ENCODE measurements around the gene ACSF2.
A peak's percentile ranks its signal among the peaks of the same experiment; 100 is the strongest.

The ACSF2 gene

GRCh38 chr17:50495217-50495823 is 69.3 kb downstream of the ACSF2 start:
- H3K4me3 ChIP-seq (ENCODE audit: control insufficient read depth in 1 of 7, extremely low read depth in 1 of 7, insufficient read depth in 4 of 7, low read depth in 2 of 7, low read length in 6 of 7) = no peak overlapping the region
- no peaks in the 10 kb centered on the region for H3K27me3 ChIP-seq (replicated peaks in 2 of 5; ENCODE audit: control insufficient read depth in 4 of 5, insufficient read depth in 5 of 5, low read length in 4 of 5)
- POLR2A ChIA-PET = no interaction called here
- no peak for DNase-seq
- H3K27ac ChIP-seq (ENCODE audit: insufficient read depth in 1 of 2, low read depth in 1 of 2, low read length in 2 of 2, poor library complexity in 1 of 2, severe bottlenecking in 2 of 2) = no peak overlapping the region
- WGBS (ENCODE audit: insufficient coverage) = 100% methylated on average over 4 of the region's 8 CpGs
- no peaks in the 10 kb centered on the region for H3K9me3 ChIP-seq (ENCODE audit: control extremely low read depth in 1 of 5, control insufficient read depth in 4 of 5, insufficient read depth in 2 of 5, low read depth in 1 of 5, low read length in 4 of 5)
- H3K4me1 ChIP-seq (ENCODE audit: control extremely low read depth in 1 of 4, control insufficient read depth in 4 of 4, insufficient read depth in 4 of 4, low read length in 3 of 4) = no peaks in the 10 kb centered on the region
- CTCF ChIA-PET = no interaction called here
- no peaks in the 10 kb centered on the region for H3K36me3 ChIP-seq (ENCODE audit: control insufficient read depth in 4 of 4, insufficient read depth in 4 of 4, low read length in 3 of 4)

- no peaks in the 10 kb centered on the region for H3K27me3 ChIP-seq (replicated peaks in 2 of 5; ENCODE audit: control insufficient read depth in 4 of 5, insufficient read depth in 5 of 5, low read length in 4 of 5)
- no peaks in the 10 kb centered on the region for H3K4me1 ChIP-seq (ENCODE audit: control extremely low read depth in 1 of 4, control insufficient read depth in 4 of 4, insufficient read depth in 4 of 4, low read length in 3 of 4)
- DNase-seq = no peak
- POLR2A ChIA-PET = no interaction called here
- WGBS (ENCODE audit: insufficient coverage) = 100% methylated on average over 3 of the region's 8 CpGs
- CTCF ChIA-PET = no interaction called here
- no peak overlapping the region for H3K27ac ChIP-seq (ENCODE audit: insufficient read depth in 1 of 2, low read depth in 1 of 2, low read length in 2 of 2, poor library complexity in 1 of 2, severe bottlenecking in 2 of 2)
- H3K4me3 ChIP-seq (ENCODE audit: control insufficient read depth in 1 of 7, extremely low read depth in 1 of 7, insufficient read depth in 4 of 7, low read depth in 2 of 7, low read length in 6 of 7) = no peak overlapping the region
- H3K36me3 ChIP-seq (ENCODE audit: control insufficient read depth in 4 of 4, insufficient read depth in 4 of 4, low read length in 3 of 4) = no peaks in the 10 kb centered on the region
- H3K9me3 ChIP-seq (ENCODE audit: control extremely low read depth in 1 of 5, control insufficient read depth in 4 of 5, insufficient read depth in 2 of 5, low read depth in 1 of 5, low read length in 4 of 5) = no peaks in the 10 kb centered on the region
Observed at GRCh38 chr17:50495918-50496317, 69.9 kb downstream of the ACSF2 start.

DNA sequence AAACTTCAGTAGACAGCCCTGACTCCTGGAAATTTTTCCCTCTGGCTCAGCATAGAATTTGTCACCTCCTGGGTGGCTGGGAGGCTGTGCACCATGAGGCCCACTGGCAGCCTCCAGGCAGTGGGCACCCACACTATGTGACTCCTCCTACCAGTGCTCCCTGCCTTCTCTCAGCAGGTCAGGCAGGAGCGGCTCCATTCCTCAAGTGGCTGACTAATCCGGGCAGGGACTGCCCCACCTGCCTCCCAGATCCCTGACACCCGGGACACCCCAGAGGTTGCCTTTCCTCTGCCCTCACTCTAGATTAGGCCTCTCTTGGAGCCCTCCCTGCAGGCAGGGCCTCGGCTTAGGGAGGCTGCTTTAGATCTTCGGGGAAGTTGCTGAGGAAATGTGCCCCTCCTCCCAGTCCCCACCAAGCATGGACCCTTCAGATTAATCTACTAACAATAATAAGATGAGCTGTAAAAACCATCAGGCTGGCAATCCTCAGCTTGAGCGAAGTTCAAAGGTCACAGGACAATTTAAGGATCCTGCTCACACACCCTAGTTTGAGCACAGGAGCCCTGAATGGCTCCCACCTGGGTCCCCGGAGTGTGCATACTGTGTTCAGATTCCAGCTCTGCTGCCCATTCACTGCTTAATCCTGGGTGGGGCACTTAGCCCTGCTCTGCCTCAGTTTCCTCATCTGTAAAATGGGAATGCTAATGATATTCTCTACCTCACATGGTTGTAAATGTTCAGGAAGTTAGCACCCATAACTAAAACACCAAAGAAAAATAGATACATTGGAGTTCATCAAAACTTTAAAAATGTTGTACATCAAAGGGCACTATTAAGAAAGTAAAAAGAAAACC is 72.2 kb downstream of the ACSF2 start:
- H3K36me3 ChIP-seq (ENCODE audit: control insufficient read depth in 4 of 4, insufficient read depth in 4 of 4, low read length in 3 of 4) = no peaks in the 10 kb centered on the region
- H3K4me3 ChIP-seq (ENCODE audit: control insufficient read depth in 1 of 7, extremely low read depth in 1 of 7, insufficient read depth in 4 of 7, low read depth in 2 of 7, low read length in 6 of 7) = no peak overlapping the region
- DNase-seq = no peak
- no peaks in the 10 kb centered on the region for H3K9me3 ChIP-seq (ENCODE audit: control extremely low read depth in 1 of 5, control insufficient read depth in 4 of 5, insufficient read depth in 2 of 5, low read depth in 1 of 5, low read length in 4 of 5)
- no peaks in the 10 kb centered on the region for H3K4me1 ChIP-seq (ENCODE audit: control extremely low read depth in 1 of 4, control insufficient read depth in 4 of 4, insufficient read depth in 4 of 4, low read length in 3 of 4)
- H3K27me3 ChIP-seq (replicated peaks in 2 of 5; ENCODE audit: control insufficient read depth in 4 of 5, insufficient read depth in 5 of 5, low read length in 4 of 5) = no peaks in the 10 kb centered on the region
- H3K27ac ChIP-seq (ENCODE audit: insufficient read depth in 1 of 2, low read depth in 1 of 2, low read length in 2 of 2, poor library complexity in 1 of 2, severe bottlenecking in 2 of 2) = no peak overlapping the region
- CTCF ChIA-PET = interaction anchor here (1.0 kb wide), 1 partner anchor 12 kb away, joined by 5 read pairs; no protein-coding TSS in a partner anchor
- 100% methylated on average over 6 of the region's 7 CpGs for WGBS (ENCODE audit: insufficient coverage)
- POLR2A ChIA-PET = interaction anchor here (0.6 kb wide), 1 partner anchor 11 kb away, joined by 4 read pairs; no protein-coding TSS in a partner anchor

DNA sequence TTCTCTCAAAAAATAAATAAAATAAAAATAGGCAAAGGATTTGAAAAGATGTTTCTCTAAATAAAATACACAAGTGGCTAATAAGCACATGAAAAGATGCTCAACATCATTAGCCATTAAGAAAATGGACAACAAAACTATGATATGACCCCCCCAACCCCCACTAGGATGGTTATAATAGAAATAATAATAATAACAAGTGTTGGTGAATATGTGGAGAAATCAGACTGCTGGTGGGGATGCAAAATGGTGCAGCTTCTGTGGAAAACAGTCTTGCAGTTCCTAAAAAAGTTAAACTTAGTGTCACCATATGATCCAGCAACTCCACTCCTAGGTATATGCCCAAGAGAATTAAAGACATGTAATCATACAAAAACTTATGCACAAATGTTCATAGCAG is 73.3 kb downstream of the ACSF2 start:
- POLR2A ChIA-PET = no interaction called here
- Histone ChIP-seq H3K4me1 (ENCODE audit: control extremely low read depth in 1 of 4, control insufficient read depth in 4 of 4, insufficient read depth in 4 of 4, low read length in 3 of 4) (no peaks in the 10 kb centered on the region), H3K36me3 (ENCODE audit: control insufficient read depth in 4 of 4, insufficient read depth in 4 of 4, low read length in 3 of 4) (no peaks in the 10 kb centered on the region), H3K9me3 (ENCODE audit: control extremely low read depth in 1 of 5, control insufficient read depth in 4 of 5, insufficient read depth in 2 of 5, low read depth in 1 of 5, low read length in 4 of 5) (no peaks in the 10 kb centered on the region), H3K27ac (ENCODE audit: insufficient read depth in 1 of 2, low read depth in 1 of 2, low read length in 2 of 2, poor library complexity in 1 of 2, severe bottlenecking in 2 of 2) (no peak overlapping the region), H3K4me3 (ENCODE audit: control insufficient read depth in 1 of 7, extremely low read depth in 1 of 7, insufficient read depth in 4 of 7, low read depth in 2 of 7, low read length in 6 of 7) (no peak overlapping the region), H3K27me3 (replicated peaks in 2 of 5; ENCODE audit: control insufficient read depth in 4 of 5, insufficient read depth in 5 of 5, low read length in 4 of 5) (no peaks in the 10 kb centered on the region)
- CTCF ChIA-PET = no interaction called here
- DNase-seq = no peak

DNA sequence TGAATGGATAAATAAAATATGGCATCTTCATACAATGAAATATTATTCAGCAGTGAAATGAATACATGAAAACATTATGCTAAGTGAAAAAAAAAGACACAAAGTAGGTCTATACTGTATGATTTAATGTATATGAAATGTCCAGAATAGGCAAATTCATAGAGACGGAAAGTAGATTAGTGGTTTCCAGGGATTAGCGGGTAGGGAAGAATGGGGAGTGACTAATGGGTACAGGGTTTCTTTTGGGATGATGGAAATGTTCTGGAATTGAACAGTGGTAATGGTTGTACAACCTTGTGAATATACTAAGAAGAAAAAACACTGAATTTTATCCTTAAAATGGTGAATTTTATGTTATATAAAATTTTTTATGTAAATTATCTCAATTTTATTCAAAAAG is 73.7 kb downstream of the ACSF2 start:
- ChIA-PET CTCF (interaction anchor here (0.6 to 2.7 kb wide), 2 partner anchors 13 to 31 kb away, joined by 3 to 8 read pairs; partner anchors contain the start of gene CHAD), POLR2A (no interaction called here)
- 100% methylated on average over 2 of the region's 2 CpGs for WGBS (ENCODE audit: insufficient coverage)
- H3K4me1 ChIP-seq (ENCODE audit: control extremely low read depth in 1 of 4, control insufficient read depth in 4 of 4, insufficient read depth in 4 of 4, low read length in 3 of 4) = peaks cover 0 to 2% (median 0%) of the 10 kb centered on the region in 4 experiments
- no peaks in the 10 kb centered on the region for H3K27me3 ChIP-seq (replicated peaks in 2 of 5; ENCODE audit: control insufficient read depth in 4 of 5, insufficient read depth in 5 of 5, low read length in 4 of 5)
- no peaks in the 10 kb centered on the region for H3K36me3 ChIP-seq (ENCODE audit: control insufficient read depth in 4 of 4, insufficient read depth in 4 of 4, low read length in 3 of 4)
- H3K9me3 ChIP-seq (ENCODE audit: control extremely low read depth in 1 of 5, control insufficient read depth in 4 of 5, insufficient read depth in 2 of 5, low read depth in 1 of 5, low read length in 4 of 5) = no peaks in the 10 kb centered on the region
- DNase-seq = no peak
- no peak overlapping the region for H3K4me3 ChIP-seq (ENCODE audit: control insufficient read depth in 1 of 7, extremely low read depth in 1 of 7, insufficient read depth in 4 of 7, low read depth in 2 of 7, low read length in 6 of 7)
- H3K27ac ChIP-seq (ENCODE audit: insufficient read depth in 1 of 2, low read depth in 1 of 2, low read length in 2 of 2, poor library complexity in 1 of 2, severe bottlenecking in 2 of 2) = no peak overlapping the region

GRCh38 chr17:50501054-50501453 is 75.0 kb downstream of the ACSF2 start:
- DNase-seq = peak; percentile 32 to 53 (median 49)
- POLR2A ChIA-PET = interaction anchor here (0.6 kb wide), 1 partner anchor 62 kb away, joined by 4 read pairs; no protein-coding TSS in a partner anchor
- CTCF ChIA-PET = interaction anchor here (0.7 to 2.9 kb wide), 13 partner anchors 8 to 333 kb away, joined by 3 to 17 read pairs (median 4); partner anchors contain the start of gene LRRC59
- peaks cover 0 to 8% (median 0%) of the 10 kb centered on the region in 4 experiments for H3K4me1 ChIP-seq (ENCODE audit: control extremely low read depth in 1 of 4, control insufficient read depth in 4 of 4, insufficient read depth in 4 of 4, low read length in 3 of 4)
- WGBS (ENCODE audit: insufficient coverage) = 40% methylated on average over 1 of the region's 5 CpGs
- no peak overlapping the region for H3K4me3 ChIP-seq (ENCODE audit: control insufficient read depth in 1 of 7, extremely low read depth in 1 of 7, insufficient read depth in 4 of 7, low read depth in 2 of 7, low read length in 6 of 7)
- no peaks in the 10 kb centered on the region for H3K27me3 ChIP-seq (replicated peaks in 2 of 5; ENCODE audit: control insufficient read depth in 4 of 5, insufficient read depth in 5 of 5, low read length in 4 of 5)
- no peak overlapping the region for H3K27ac ChIP-seq (ENCODE audit: insufficient read depth in 1 of 2, low read depth in 1 of 2, low read length in 2 of 2, poor library complexity in 1 of 2, severe bottlenecking in 2 of 2)
- H3K36me3 ChIP-seq (ENCODE audit: control insufficient read depth in 4 of 4, insufficient read depth in 4 of 4, low read length in 3 of 4) = no peaks in the 10 kb centered on the region
- no peaks in the 10 kb centered on the region for H3K9me3 ChIP-seq (ENCODE audit: control extremely low read depth in 1 of 5, control insufficient read depth in 4 of 5, insufficient read depth in 2 of 5, low read depth in 1 of 5, low read length in 4 of 5)

Data from common myeloid progenitor, CD34-positive (primary cell).